GM10266 (cell line): ENCODE data around the gene ACAD10.

Source experiments
- DNase-seq: peaks from one replicate; pipeline ENCODE4 v3.0.0; 2012; ENCODE audit errors: extremely low spot score
- CTCF ChIP-seq: IDR thresholded peaks from 2 replicates; pipeline ENCODE4 v1.5.1; 2012; ENCODE audit warnings: mild to moderate bottlenecking, low read depth; ENCODE audit not compliant: control insufficient read depth, insufficient read depth; ENCODE audit errors: missing control alignments

The ACAD10 gene

GRCh38 chr12:111788178-111788654 is 102.4 kb downstream of the ACAD10 start:
- peak; percentile 57 for TF ChIP-seq CTCF
- no peak for DNase-seq

GRCh38 chr12:111789779-111790178 is 103.9 kb downstream of the ACAD10 start:
- no peak for DNase-seq

GRCh38 chr12:111791507-111791906 is 105.7 kb downstream of the ACAD10 start:
- no peak for DNase-seq
- no peak for TF ChIP-seq CTCF

More at GRCh38 chr12:111789779-111790178, 103.9 kb downstream of the ACAD10 start:
- no peak for TF ChIP-seq CTCF

- no peak for TF ChIP-seq CTCF
These were observed 106.5 kb downstream of the ACAD10 start for GRCh38 chr12:111792155-111792855.

GRCh38 chr12:111792856-111793235 is 107.0 kb downstream of the ACAD10 start:
- no peak for DNase-seq
- TF ChIP-seq CTCF: no peak

More at GRCh38 chr12:111792155-111792855, 106.5 kb downstream of the ACAD10 start:
- no peak for DNase-seq

- no peak for DNase-seq
- TF ChIP-seq CTCF: no peak
These were observed 112.3 kb downstream of the ACAD10 start for GRCh38 chr12:111798182-111798581.

GRCh38 chr12:111799758-111800157 is 113.9 kb downstream of the ACAD10 start:
- no peak for TF ChIP-seq CTCF
- no peak for DNase-seq
